Heart left ventricle (tissue), 13 donors: Measurements from ENCODE around the gene NTHL1.

Experiments
- POLR2A ChIP-seq, 2 donors: fragments of 450-650 bp; IDR thresholded peaks; one replicate each; pipeline ENCODE4 v1.6.1; 2017; ENCODE audit warnings: antibody characterized with exemption in 2 of 2, mild to moderate bottlenecking in 2 of 2, moderate library complexity in 2 of 2
- TF ChIP-seq, protein P1 (sequence below), 12 donors: fragments of 200-600 bp; sonication (generic) in 4 of 12; IDR thresholded peaks; one replicate each; pipeline versions ENCODE4 v1.5.0 to v1.8.0; 2018 to 2022; ENCODE audit warnings: antibody characterized with exemption in 12 of 12, mild to moderate bottlenecking in 5 of 12
- donor health status: ischemic (EF 13 %, LVEDD 7.1; RV severe dilation, severe dysfunction).
- donor health status: DM: no; HTN: yes; CAD: no.
- donor health status: DM: no; HTN: no; CAD: no.
- donor health status: ischemic (EF 25% LVEDD 6.9; RV normal size, moderate dysfunction).
- donor health status: ischemic (EF 25% LVEDD 5.7; RV mildly dilated, moderate dysfunction).
- donor health status: ischemic (EF 35%, LVEDD 5.7; RV mildly dilated, moderate dysfunction).
- donor health status: nonischemic (EF 11% LVEDD 7.7; RV severe dilation, severe dysfunction).
- donor health status: DM: yes; HTN: yes; CAD: no.
- donor health status: PGD.
- donor health status: ischemic (EF 29% LVEDD 5.4; RV normal size, mild dysfunction).
- donor health status: nonischemic (EF 23%, LVEDD 6.1; RV moderate dilation, normal function).

- no peak for TF ChIP-seq POLR2A (IDR thresholded peaks at IDR 0.05)
- TF ChIP-seq, protein P1, sequence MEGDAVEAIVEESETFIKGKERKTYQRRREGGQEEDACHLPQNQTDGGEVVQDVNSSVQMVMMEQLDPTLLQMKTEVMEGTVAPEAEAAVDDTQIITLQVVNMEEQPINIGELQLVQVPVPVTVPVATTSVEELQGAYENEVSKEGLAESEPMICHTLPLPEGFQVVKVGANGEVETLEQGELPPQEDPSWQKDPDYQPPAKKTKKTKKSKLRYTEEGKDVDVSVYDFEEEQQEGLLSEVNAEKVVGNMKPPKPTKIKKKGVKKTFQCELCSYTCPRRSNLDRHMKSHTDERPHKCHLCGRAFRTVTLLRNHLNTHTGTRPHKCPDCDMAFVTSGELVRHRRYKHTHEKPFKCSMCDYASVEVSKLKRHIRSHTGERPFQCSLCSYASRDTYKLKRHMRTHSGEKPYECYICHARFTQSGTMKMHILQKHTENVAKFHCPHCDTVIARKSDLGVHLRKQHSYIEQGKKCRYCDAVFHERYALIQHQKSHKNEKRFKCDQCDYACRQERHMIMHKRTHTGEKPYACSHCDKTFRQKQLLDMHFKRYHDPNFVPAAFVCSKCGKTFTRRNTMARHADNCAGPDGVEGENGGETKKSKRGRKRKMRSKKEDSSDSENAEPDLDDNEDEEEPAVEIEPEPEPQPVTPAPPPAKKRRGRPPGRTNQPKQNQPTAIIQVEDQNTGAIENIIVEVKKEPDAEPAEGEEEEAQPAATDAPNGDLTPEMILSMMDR (IDR thresholded peaks at IDR 0.05): no peak
These were observed 44.6 kb upstream of the NTHL1 start for GRCh38 chr16:2092256-2092620.
